Measurements from ENCODE around the gene FOXP1.
A peak's percentile ranks its signal among the peaks of the same experiment; 100 is the strongest.
"Not testable (repeated sequence)": the region's sequence is repeated elsewhere in the genome, so short reads cannot be mapped to it uniquely, and the experiment has no call there.

FOXP1 gene

DNA sequence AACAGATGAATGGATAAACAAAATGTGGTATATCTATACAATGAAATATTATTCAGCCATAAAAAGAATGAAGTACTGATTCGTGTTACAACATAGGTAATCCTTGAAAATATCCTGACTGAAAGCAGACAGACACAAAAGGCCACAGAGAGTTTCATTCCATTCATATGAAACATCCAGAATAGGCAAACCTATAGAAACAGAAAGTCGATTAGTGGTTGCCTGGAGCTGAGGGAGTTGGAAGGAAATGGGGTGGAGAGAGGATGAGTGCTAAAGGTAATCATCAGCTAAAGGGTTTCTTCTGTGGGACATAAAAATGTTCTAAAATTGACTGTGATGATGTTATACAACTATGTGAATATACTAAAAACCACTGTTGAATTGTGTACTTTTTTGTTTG, 22.9 kb downstream of the FOXP1 start:
- DNase-seq = peak; percentile 27

DNA sequence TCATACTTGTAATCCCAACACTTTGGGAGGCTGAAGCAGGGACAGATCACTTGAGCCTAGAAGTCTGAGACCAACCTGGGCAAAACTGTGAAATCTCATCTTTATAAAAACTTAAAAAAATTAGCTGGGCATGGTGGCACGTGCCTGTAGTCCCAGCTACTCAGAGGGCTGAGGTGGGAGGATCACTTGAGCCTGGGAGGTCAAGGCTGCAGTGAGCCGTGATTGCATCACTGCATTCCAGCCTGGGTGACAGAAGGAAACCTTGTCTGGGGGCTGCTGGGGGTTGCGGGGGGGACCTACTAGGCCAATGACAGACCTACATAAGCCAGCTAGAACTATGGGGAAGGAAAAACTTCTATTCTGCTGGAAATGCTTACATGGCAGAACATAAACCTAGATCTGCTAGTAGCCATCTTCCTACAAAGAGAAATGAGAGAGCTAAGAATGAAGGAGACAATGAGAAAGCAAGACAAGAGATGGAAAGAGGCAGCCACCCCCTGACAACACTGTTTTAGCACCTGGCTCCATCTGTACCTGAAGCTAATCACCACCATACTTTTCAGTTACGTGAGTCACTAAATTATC, 23.9 kb downstream of the FOXP1 start:
- DNase-seq = no peak

DNA sequence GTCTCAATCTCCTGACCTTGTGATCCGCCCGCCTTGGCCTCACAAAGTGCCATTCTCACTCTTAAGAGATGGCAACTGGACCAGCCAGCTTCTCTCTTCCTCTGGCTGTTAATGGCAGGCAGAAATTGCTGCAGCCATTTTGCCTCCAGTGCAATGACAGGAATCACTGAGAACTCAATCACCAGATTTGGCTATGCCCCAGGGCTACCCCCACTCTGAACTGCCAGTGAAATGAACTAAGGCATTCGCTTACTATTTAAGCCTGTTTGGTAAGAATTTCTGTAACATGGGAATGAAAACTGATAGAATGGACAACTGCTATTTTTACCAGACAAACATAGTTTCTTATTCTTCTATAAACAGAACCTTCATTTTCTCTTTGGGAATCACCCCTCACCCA, 24.5 kb downstream of the FOXP1 start:
- DNase-seq = no peak

DNA sequence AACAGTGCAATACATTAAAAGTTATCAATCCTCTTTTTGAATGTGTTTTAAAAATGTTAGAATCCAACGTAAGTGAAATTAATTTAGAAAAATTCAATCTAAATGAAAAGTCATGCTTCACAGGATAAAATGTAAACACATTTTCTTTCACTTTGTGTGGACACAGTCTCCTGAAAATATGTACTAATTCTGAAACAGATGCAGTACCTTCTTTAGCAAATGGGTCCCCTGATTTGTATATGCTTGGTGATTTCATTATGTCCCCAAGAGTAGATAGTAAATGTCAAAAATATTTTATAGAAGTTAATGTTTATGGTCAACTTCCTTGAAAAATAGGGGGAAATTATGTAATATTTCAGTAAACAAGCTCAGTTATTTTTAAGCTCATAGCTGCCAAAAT, 28.9 kb downstream of the FOXP1 start:
- no peak for DNase-seq

DNA sequence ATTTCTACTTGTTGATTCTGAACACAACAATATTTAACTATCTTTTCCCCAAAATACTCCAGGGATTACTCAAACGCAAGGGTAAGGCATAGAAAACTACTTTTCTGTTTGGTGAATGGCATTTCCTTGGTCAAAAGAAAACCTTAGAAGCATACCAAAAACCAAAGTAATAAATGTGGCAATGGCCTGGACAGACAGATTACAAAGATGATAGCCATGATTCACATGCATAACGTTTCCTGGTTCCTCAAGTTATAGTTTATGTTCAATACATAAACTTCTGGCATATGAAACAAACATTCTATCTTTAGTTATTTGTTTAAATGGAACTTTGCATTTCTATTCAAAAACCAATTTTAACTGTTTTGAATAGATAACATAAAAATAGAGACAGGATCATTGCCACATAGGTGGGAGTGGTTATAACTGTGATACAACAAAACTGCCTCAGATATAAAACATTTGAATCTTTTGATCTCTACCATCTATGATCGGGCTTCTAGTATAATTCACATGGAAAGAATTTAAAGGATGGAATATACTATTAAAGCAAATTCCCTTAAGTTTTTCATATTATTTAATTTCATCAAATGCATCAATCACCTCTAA, 32.1 kb downstream of the FOXP1 start:
- DNase-seq = peak; percentile 65

DNA sequence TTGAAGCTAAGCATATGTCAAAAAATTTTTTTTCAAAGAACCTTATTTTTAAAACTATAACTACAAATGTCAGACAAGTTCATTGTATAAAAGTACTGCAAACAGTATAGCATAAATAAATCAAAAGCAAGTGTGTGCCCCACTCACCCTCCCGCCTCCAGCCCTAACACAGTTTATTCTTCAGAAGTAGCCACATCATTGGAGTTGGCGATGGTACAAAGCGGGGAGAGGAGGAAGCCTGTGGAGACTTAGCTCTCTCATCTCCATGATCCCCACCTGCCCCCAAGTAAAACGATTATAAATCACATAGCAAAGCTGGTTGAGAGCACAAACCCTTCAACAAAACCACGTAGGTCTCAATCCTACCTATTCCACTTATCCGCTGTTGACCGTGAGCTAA, 33.6 kb downstream of the FOXP1 start:
- no peak for DNase-seq

DNA sequence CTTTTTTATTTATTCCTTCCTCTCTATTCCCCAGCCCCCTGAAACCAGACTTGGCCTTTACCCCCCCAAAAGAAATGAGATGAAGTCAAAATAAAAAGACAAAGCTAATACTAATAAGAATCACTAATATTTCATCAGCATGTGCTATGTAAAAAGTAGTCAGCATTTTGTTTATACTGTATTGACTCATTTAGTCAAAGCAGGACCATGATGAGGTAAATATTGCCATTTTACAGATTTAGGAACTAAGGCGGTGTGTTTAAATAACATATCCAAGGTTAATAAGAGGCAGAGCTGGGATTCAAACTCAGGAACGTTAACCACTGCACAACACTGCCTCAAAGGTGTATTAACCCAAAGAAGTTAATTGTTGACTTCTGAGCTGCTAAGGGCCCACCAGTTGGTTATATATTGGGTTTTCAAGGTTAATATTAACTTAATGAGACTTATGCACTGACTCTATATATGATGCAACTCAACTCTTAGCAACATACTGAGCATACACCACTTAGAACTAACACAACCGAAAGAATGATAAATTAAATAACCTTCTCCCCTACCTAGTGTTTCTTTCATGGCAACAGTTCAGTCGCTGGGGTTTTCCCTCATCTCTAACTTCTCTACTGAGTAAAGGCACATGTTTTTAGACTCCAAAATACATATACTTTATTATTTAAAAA, 34.7 kb downstream of the FOXP1 start:
- no peak for DNase-seq

DNA sequence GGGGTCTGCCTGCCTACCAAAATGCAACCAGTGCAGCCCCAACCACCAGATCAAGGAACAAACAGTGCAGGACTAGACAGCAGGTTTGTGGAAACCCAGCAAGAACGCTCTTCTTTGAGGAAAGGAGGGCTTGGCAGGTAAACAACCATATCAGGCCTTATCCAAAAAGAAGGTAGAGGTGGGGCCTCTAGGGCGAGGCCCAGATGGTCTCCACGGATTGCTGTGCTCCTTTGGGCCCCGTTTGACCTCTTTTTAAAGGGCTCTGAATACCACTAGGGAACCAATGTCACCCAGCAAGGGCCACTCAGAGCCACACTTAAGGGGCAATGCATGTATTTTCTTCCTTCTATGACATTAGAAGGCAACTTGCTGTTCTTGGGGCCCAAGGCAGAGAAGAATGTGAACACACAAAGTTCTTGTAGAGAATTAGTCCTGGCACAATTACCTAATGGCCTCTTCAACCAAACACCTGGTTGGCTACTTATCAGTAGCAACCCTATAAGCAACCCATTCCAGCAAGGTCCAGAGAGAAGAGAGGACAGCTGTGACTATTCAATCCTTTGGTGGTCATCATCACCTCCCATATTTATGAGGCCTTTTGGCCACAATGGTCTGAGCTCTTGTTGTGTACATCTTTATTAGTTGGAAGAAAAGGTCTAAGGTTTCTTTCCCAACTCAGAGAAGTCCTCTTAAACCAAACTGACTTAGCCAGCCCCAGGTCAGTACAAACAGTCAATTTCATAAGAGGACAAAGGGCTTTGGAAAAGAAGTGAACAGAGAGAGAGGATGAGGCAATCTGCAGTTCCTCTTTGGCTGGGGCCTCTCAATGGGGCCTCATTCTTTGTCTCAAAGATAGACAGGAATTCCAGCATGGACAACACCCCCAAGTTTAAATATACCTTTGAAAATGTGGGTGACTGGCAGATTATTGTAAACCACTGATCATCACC, 36.0 kb downstream of the FOXP1 start:
- DNase-seq = no peak

DNA sequence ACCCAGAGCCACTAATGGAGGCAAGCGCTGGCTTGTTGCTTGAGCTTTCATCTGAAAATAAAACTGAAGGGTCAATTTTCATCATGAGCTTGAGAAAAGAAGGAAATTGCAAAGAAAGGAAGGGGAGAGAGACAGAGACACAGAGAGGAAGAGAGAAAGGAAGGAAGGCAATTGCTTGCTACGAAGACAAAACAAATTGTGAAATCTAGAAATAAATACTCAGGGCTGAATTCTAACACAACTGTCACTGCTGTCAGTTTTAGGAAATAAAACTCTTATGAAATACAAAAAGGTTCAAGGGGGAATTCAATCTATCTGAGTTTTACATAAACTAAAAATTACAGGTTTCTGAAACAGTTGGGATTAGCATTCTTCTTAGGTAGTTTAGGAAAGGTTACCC, 36.7 kb downstream of the FOXP1 start:
- DNase-seq = no peak

DNA sequence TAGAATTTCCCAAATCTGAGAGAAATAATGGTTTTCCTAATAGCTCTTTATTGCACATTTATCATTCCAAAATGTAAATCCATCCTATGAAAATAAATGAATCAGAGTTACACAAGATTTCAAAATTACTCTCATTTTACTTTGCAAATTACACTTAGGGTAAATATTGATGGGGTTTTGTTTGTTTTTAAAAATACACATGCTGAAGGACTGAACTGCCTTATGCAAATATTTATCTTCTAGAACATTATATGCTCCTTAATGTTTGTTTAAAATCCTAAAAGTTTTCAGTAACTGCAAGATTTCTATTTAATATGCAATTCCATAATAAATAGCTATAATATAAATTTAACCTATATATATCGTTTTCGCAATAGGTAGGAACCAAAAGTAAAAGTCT, 38.2 kb downstream of the FOXP1 start:
- DNase-seq = no peak

DNA sequence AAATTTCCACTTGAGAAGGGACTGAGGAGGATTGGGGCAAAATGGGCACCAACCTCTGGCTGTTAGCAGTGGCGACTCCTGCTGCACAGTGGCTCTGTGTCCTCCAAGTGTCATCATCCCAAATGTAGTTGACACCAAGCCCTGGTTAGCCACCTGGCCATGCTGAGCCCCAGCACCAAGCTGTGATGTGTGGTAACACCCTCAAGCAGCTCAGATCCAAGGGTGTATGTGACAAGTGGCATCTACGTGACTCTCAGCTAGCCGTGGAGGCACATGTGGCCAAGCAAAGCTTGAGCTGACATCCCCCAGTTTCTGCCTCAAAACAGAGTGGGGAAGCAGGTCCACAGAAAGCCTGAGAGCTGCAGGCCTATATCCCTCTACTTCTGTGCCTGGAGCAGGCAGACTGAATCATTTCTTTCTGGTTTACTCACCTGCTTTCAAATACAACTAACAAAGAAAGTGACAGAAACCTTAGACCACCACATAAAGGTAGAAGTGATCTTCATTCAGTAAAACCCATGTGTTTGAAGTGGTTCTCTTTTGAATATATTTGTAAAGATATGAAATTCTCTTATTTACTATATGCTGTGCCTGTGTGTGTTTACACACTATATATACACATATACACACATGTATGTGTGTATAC, 40.0 kb downstream of the FOXP1 start:
- no peak for DNase-seq

DNA sequence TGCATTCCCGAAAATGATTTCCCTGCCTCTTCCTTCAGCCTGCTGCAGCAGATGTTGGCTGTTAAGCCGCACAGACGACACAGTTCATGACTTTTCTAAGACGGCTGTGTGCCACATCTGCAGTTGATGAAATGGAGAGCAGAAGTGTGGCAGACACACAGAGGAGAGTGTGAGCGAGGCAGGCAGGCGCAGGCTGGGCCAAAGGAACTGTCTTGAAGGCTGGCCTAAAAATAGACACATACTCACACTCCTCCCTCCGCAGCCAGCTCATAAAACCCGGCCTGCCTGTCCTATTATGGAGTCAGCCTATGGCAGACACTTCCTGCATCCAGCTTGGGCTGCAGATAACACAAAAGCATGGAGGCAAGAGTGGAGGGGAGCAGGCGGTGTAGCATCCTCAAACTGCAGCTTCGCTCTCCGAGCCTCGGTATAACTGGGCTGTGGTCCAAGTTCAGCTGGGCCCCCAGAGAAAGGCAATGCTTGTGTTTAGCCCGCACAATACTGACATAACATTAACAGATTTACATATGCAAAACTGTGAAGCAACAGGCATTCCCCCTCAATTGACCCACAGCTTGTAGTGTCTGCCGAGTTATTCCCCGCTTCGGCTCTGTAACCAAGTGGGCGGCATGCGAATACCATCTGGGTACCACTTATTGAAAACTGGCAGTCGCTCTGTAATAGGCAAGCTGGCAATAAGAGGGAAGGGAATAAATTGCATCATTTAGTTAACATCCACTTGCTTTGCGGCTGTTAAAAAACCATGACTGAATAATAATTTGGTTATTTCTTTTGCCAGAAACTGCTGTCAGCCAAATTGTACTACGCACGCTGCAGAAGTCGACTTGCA, 40.8 kb downstream of the FOXP1 start:
- peak; percentile 48 for DNase-seq

DNA sequence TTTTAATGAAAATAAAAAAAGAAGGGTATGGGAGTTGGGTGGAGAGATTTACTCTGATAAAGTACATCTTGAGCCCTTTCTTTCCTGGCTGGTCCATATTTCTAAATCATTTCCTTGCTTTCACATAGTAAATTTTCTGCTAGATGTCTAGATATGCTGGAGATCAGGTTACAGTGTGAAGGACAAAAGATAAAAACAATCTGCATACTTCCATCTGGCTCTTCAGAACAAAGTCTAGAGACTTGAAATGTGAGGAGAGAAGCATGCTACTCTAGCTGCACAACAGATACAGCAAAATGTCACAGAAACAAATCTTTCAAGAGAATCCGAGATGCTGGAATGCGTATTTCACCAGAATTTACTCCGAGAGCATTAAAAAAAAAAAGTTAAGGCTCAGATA, 42.2 kb downstream of the FOXP1 start:
- no peak for DNase-seq

DNA sequence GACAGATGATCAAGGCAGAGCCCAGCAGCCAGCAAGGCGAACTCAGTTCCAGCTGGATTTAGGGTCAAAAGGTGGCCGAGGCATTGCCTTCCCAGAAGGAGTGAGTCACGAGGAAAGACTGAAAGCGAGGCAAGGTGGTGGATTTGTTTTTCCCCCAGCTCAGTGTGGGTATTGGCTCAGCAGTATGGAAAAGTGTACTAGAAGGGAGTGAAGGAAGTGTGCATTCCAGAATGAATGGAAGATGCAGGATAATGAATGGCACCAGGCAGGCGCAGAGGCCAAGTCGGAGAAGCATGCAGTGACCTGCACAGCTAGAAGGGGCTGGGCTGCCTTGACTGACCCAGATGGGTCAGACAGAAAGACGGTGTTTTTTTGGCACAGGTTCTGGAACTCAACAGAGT, 46.3 kb downstream of the FOXP1 start:
- DNase-seq = peak; percentile 98

DNA sequence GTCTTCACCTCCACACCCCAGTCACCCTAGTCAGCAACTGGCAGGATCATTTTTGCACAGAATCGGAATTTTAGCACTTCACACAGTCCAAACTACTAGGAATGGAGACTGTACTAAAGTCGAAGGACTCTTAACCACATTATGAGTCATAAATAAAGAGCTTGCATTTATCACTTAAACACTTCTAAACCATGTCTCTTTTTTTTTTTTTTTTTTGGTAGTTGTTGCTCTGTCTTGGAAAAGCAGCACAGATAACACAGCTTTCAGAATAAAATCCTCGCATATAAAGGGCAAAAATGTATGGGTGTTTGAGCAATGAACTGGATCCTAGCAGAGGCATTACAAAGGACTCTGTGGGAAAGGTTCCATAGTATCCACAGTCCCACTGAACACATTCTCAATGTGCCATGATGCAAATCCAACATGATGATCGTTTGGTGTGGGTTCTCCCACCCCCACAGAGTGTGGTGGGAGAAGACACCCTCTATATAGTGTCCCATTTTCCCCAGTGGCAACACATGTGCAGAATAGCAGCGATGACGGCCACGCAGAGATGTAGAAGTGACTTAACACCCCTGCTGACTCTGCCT, 47.1 kb downstream of the FOXP1 start:
- peak; percentile 66 for DNase-seq

DNA sequence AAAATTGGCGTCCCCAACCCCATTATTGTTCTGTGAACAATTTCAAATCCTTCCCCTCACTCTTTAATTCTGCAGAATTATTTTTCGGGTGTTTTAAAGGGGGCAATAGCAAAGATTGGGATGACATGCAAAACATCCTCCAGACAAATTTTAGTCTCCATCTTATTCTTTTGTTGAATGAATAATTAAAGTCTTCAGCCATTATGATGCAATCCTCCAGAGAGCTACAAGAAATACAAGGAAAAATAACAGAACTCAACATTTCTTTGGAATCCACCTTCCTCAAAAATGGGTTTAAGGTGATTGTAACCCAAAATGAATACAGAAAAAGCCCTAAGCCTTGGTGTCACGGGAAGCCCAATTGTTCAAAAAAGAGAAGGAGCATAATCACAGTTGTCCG, 49.9 kb downstream of the FOXP1 start:
- no peak for DNase-seq

DNA sequence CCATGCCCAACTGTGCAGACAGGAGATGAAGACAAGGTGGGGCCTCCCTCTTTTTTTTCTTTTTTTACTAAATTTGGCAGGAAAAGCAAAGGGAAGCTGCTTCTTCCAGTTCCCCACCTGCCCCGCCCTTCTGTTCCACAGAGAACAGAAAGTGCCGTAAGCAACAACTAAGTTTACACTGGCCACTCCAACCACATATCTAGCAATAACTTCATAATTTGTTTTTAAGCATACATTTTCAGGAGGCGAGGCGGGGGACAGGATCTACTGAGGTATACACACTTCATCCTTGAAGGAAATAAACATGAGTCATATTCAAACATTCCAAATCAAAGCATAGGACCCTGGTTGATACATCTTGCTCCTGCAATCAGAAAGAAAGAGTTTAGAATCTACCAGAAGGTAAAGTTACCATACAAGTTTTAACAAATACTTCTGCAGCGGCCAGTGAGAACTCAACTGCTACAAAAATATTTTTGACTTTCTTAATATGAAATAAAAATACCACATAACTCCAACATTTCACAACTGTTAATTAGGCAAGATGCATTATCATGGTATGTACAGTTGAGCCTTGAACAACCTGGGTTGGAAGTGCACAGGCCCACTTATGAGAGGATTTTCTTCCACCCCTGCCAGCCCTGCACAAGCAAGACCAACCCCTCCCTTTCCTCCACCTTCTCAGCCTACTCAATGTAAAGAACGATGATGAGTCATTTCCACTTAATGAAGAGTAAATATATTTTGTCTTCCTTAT, 50.7 kb downstream of the FOXP1 start:
- peak; percentile 66 for DNase-seq

DNA sequence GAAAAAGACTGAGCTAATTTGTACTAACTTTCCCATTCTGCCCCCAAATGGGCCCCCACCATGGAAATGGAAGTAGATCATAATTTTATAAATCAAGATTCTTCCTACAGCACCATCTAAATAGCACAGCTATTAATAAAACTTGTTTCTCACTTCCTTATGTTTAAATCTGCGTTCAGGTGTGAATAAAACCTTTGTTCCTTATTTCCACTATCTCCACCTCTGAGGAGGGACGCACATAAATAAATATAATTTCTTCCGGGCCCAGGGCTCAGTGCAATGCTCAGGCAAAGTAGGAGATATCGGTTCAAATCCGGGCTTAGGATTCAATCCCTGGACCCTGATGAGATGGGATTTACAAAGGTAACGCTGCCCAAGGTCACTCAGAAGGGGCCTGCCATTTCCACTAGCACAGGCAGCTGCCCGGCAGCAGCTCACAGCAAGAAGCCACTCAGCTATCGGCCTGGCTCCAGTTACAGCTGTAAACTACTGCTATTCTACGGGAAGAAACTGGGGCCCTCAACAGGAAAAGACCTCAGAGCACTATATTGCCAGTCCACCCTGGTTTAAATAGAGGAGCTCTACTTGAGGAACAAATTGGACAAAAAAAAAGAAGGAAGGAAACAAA, 52.5 kb downstream of the FOXP1 start:
- DNase-seq = no peak

DNA sequence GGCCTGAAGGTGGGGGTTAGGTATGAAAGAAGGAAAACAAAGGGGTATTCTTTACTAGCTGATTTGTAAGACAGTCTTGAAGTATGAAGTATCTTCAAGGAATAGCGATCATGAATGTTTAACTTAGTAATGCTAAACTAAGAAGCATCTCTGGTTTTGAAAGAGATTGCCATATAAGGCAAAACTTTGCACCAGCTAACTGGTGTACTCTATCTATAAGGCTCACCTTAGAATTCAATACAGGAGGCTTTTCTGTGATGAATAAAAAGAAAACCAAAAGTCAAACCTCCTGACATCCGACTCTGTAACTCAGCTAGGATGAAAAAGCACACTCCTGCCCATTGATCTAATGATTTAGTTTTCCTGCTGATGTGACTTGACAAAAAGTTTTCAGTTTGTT, 54.7 kb downstream of the FOXP1 start:
- DNase-seq = no peak

DNA sequence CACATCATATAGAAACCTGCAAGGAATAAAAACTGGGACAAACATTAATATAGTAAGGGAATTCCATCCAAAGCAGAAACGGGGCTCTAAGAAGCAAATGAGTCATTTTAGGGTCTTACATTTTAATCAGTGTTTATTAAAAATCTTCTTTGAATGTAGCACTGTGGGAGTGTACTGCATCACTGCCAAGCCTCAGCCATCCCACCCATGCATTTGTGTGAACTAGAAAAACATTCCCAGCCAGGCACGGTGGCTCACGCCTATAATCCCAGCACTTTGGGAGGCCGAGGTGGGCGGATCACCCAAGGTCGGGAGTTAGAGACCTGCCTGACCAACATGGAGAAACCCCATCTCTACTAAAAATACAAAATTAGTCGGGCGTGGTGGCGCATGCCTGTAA, 57.1 kb downstream of the FOXP1 start:
- not testable (repeated sequence) for DNase-seq
